Right atrium auricular region (tissue), 2 donors: ENCODE measurements around the gene PSMF1. TPM values are rescaled to one million over a fixed set of nuclear protein-coding genes. Genes with fewer than 3 reads are reported as not detected.

Source experiments
- DNase-seq: peaks from one replicate; pipeline ENCODE4 v3.0.0-alpha.2; 2019; ENCODE audit warnings: low spot score
- H3K27ac ChIP-seq, 2 donors: fragments of 200-600 bp; sonication (generic); 1 replicate in 1 of 2; 2 replicates in 1 of 2; pipeline ENCODE4 v1.5.1; 2016 to 2019
- H3K27me3 ChIP-seq, 2 donors: fragments of 200-600 bp; sonication (generic); one replicate each; pipeline versions ENCODE4 v1.5.1 to v1.6.0; 2017 to 2019
- H3K36me3 ChIP-seq: fragments of 200-600 bp; sonication (generic); one replicate; pipeline ENCODE4 v1.5.1; 2016
- H3K4me1 ChIP-seq, 2 donors: fragments of 200-600 bp; sonication (generic); one replicate each; pipeline versions ENCODE4 v1.5.1 to v1.6.0; 2017 to 2019
- H3K4me3 ChIP-seq, 2 donors: fragments of 200-600 bp; sonication (generic); 1 replicate in 1 of 2; 2 replicates in 1 of 2; pipeline ENCODE4 v1.5.1; 2017 to 2019; ENCODE audit warnings: mild to moderate bottlenecking in 1 of 2, moderate library complexity in 1 of 2
- H3K9me3 ChIP-seq, 2 donors: fragments of 200-600 bp; sonication (generic); one replicate each; pipeline ENCODE4 v1.5.1; 2019
- total RNA-seq, 2 donors: library from RNA; depleted of rRNA; stranded (reverse); fragments of >200 nt; gene quantifications; one replicate each; pipeline ENCODE4 v1.1.0, GENCODE V29; 2016
- TF ChIP-seq, protein P1 (sequence below), 2 donors: fragments of 200-600 bp; sonication (generic); IDR thresholded peaks; one replicate each; pipeline ENCODE4 v1.5.1; 2019; ENCODE audit warnings: antibody characterized with exemption in 2 of 2

Gene PSMF1, protein sequence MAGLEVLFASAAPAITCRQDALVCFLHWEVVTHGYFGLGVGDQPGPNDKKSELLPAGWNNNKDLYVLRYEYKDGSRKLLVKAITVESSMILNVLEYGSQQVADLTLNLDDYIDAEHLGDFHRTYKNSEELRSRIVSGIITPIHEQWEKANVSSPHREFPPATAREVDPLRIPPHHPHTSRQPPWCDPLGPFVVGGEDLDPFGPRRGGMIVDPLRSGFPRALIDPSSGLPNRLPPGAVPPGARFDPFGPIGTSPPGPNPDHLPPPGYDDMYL
- total RNA-seq, result 100 to 1,000 TPM in 1 of 2 donors, 10 to 100 TPM in 1; 88.6 to 116 TPM

DNA sequence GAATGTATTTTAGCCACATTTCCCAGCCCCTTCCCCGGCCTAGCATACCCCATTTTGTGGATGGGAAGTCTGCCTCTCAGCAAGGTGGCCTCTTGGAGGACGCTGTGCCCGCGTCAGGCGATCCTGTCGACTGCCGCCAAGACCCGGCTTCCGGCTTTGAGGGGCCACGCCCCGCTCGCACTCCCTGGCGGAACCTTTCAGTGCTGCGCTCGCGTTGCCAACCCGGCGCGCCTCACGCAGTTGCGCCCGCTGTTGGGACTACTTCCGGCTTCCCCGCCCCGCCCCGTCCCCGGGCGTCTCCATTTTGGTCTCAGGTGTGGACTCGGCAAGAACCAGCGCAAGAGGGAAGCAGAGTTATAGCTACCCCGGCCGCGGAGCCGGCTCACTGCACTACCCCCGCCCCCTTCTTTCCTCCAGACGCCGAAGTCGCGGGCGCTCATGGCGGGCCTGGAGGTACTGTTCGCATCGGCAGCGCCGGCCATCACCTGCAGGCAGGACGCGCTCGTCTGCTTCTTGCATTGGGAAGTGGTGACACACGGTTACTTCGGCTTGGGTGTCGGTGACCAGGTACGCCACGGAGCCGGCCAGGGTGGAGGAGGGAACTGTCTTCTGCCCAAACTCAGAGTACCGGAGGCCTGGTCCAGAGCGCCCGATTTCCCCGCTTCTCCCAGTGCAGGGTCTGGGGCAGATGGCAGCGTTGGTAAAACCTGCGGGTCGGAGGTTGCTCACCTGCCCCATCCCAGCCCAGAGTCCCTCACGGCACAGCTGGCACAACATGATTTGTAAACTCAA is at the start of gene PSMF1:
PSMF1 (plus strand) TSS at position 267 of the 792 bp plus-strand sequence; CDS start at position 439, 172 bp downstream.
- peak within 1 kb of the TSS; percentile 74 to 95 for H3K4me3 ChIP-seq
- peaks cover 0 to 48% of the 10 kb centered on the region in 2 donors for H3K4me1 ChIP-seq
- TF ChIP-seq, protein P1, sequence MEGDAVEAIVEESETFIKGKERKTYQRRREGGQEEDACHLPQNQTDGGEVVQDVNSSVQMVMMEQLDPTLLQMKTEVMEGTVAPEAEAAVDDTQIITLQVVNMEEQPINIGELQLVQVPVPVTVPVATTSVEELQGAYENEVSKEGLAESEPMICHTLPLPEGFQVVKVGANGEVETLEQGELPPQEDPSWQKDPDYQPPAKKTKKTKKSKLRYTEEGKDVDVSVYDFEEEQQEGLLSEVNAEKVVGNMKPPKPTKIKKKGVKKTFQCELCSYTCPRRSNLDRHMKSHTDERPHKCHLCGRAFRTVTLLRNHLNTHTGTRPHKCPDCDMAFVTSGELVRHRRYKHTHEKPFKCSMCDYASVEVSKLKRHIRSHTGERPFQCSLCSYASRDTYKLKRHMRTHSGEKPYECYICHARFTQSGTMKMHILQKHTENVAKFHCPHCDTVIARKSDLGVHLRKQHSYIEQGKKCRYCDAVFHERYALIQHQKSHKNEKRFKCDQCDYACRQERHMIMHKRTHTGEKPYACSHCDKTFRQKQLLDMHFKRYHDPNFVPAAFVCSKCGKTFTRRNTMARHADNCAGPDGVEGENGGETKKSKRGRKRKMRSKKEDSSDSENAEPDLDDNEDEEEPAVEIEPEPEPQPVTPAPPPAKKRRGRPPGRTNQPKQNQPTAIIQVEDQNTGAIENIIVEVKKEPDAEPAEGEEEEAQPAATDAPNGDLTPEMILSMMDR (IDR thresholded peaks at IDR 0.05), result peak in 1 of 2 donors; percentile 32
- H3K27me3 ChIP-seq, result no peaks in the 10 kb centered on the region
- DNase-seq, result peak; percentile 96
- H3K27ac ChIP-seq, result peak within 1 kb of the TSS; percentile 71 to 88
- no peaks in the 10 kb centered on the region for H3K36me3 ChIP-seq
- H3K9me3 ChIP-seq, result no peaks in the 10 kb centered on the region

DNA sequence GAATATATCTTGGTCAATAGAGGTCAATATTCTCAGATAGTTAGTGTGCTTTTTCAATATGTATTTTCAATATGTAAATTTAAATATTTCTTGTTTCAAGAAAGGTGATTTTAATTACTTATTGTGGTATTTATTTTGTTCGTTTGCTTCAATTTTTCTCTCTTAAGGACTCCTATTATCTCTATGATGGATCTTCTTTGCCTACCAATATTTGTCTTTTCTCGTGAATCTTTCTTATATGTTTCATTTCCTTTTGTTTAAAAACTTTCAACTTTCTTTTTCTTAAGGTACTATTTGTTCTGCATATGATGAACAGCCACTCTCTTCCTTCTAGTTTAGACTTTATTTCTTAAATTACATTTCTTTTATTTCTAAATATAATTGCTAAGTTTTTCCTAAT is 46.1 kb upstream of the PSMF1 start:
- H3K27ac ChIP-seq, result no peak overlapping the region
- no peaks in the 10 kb centered on the region for H3K4me1 ChIP-seq
- no peaks in the 10 kb centered on the region for H3K27me3 ChIP-seq
- no peak overlapping the region for H3K4me3 ChIP-seq
- TF ChIP-seq, protein P1 (IDR thresholded peaks at IDR 0.05), result no peak
- no peak for DNase-seq
- no peaks in the 10 kb centered on the region for H3K36me3 ChIP-seq
- no peaks in the 10 kb centered on the region for H3K9me3 ChIP-seq

DNA sequence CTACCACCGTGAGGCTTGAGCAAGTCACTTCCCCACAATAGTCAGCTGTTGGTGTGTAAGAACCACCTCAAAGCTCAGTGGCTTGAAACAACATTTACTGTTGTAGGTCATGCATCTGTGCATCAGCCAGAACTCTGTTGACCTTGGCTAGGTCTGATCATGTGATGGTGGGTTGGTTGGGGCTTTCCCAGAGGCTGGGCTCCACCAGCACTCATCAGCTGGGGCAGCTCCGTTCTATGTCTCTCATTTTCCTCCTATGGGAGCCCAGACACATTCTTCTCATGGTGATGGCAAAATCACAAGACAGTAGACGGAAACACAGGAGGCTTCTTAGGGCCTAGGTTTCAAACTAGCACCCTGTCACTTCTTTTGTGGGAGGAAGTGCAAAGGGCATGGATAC is 42.8 kb upstream of the PSMF1 start:
- Histone ChIP-seq H3K27ac (no peak overlapping the region), H3K9me3 (no peaks in the 10 kb centered on the region), H3K27me3 (no peaks in the 10 kb centered on the region), H3K4me3 (no peak overlapping the region), H3K36me3 (no peaks in the 10 kb centered on the region), H3K4me1 (no peaks in the 10 kb centered on the region)
- DNase-seq, result no peak
- TF ChIP-seq, protein P1 (IDR thresholded peaks at IDR 0.05), result no peak

DNA sequence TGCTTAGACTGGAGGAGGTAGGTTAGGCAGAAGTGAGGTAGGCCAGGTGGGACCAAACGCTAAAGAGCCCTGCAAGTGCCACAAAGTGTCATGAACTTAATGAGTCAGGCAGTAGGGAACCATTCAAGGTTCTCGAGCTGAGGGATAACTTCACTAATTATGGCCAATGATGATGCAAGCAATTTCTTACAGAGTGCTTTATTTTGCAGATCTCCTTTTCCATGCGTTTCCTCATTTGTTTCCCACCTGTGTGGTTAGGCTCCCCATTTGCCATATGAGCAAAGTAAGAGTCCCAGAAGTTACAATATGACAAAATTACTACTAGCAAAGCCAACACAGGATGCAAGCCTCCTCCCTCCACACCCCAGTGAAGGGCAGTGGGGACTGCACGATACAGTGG is 36.5 kb upstream of the PSMF1 start:
- no peaks in the 10 kb centered on the region for H3K9me3 ChIP-seq
- DNase-seq, result no peak
- H3K4me3 ChIP-seq, result no peak overlapping the region
- no peaks in the 10 kb centered on the region for H3K4me1 ChIP-seq
- H3K27me3 ChIP-seq, result no peaks in the 10 kb centered on the region
- H3K27ac ChIP-seq, result no peak overlapping the region
- no peaks in the 10 kb centered on the region for H3K36me3 ChIP-seq
- TF ChIP-seq, protein P1 (IDR thresholded peaks at IDR 0.05), result no peak

DNA sequence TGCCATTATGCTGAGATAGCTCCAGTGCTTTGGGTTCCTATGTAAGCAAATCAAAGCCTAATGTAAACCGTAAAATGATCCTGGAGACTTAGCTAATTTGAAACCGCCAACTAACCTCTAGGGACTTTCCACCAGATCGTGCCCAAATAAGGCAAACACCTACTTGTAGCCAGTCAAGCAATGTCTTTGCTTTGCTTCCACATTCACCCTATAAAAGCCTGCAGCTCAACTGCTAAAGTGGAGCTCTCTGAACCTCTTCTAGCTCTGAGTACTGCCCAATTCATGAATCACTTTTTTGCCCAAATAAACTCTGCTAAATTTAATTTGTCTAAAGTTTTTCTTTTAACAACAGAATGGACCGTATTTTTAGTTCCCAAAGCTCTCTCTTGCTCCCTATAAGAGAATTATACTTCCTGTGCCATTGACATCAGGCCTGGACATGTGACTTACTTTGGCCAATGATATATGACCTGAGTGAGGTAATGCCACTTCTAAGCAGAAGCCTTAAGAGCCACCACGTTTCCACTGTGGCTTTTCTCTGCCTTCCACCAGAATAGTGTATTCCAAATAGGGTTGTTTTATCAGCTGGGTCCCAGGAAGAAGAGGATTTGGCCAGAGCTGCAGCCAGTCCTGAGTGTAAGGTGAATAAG is 34.8 kb upstream of the PSMF1 start:
- no peaks in the 10 kb centered on the region for H3K27me3 ChIP-seq
- H3K4me3 ChIP-seq, result no peak overlapping the region
- H3K36me3 ChIP-seq, result no peaks in the 10 kb centered on the region
- no peak for DNase-seq
- TF ChIP-seq, protein P1 (IDR thresholded peaks at IDR 0.05), result no peak
- no peak overlapping the region for H3K27ac ChIP-seq
- peaks cover 0 to under 1% of the 10 kb centered on the region in 2 donors for H3K9me3 ChIP-seq
- no peaks in the 10 kb centered on the region for H3K4me1 ChIP-seq
